ENCODE results near the gene MADD. TPM values are rescaled to one million over a fixed set of nuclear protein-coding genes. Genes with fewer than 3 reads are reported as not detected.

The MADD gene
- total and polyA plus RNA-seq, 10 of the 15 experiments (the other 5 are each of a cell fraction or from before 2014, with no cell fraction given): 0.47 to 35.4 (median 17.6) TPM

DNA sequence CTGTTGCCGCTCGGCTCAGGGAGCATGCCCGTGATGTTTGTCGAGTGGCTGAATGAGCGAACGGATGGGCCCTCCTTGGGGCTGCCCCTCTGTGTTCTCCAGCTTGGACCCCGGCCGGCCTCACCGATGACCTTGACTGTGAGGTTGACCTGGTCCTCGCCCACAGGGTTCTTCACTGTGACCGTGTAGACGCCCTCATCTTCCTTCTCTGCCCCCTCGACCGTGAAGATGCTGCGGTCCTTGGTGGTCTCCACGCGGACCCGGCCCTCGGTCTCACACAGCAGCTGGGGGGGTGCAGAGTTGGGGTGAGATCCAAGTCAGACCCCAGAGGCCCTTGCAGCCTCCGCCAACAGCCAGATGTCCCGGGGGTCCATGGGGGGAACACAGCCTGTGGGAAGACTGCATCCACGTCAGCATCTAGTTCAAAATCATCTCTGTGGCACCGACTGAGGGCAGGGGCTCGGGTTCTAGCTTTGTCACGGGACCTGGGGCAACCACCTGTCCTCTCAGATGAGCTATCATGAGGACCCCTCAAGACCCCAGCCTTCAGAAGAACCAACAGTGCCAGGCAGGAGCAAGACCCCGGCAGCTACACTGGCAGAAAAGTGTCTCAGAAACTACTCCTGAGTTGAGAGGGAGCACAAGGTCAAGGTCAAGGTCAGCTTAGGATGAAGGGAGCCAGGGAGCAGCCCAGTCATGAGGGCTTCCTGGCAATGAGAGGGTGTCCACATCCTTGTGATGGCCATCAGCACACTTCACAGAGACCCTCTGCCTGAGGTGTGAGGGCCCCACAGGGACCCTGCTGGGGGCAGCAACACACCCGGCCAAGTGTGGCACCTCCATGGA is 68.7 kb downstream of the MADD start:
- Histone ChIP-seq H3K4me2 (ENCODE audit: control insufficient read depth, insufficient read depth) (no peak overlapping the region), H3K9ac (ENCODE audit: control insufficient read depth, insufficient read depth, low read length) (no peak overlapping the region), H3K9me3 (replicated peaks; ENCODE audit: control insufficient read depth, insufficient read depth, low read length) (no peaks in the 10 kb centered on the region), H4K20me1 (ENCODE audit: control insufficient read depth, insufficient read depth) (no peaks in the 10 kb centered on the region), H3K36me3 (ENCODE audit: control insufficient read depth in 2 of 2, insufficient read depth in 2 of 2, low read length in 1 of 2) (no peaks in the 10 kb centered on the region), H3K79me2 (ENCODE audit: control insufficient read depth, insufficient read depth, low read length) (no peaks in the 10 kb centered on the region), H2AFZ (ENCODE audit: control insufficient read depth, low read depth, low read length) (no peak overlapping the region), H3K27ac (ENCODE audit: control insufficient read depth, insufficient read depth) (no peak overlapping the region), H3K27me3 (replicated peaks in 1 of 2; ENCODE audit: control insufficient read depth in 2 of 2, insufficient read depth in 2 of 2, low read length in 1 of 2) (no peaks in the 10 kb centered on the region; a peak in 1 of 4 replicates), H3K4me1 (ENCODE audit: control insufficient read depth, insufficient read depth, low read length) (no peaks in the 10 kb centered on the region), H3K4me3 (no peak overlapping the region)
- ATAC-seq (no peak), FAIRE-seq (no peak), DNase-seq (ENCODE audit: low read depth, low spot score) (no peak)
- SMC1A ChIA-PET (ENCODE audit: uncharacterized antibody, unreplicated experiment): interaction anchor here (0.9 kb wide), 1 partner anchor 17 kb away, joined by 3 read pairs; no protein-coding TSS in a partner anchor
- in situ Hi-C loops (cut with MboI) (no loop called here), intact Hi-C loops (cut with micrococcal nuclease; ENCODE audit: unreplicated experiment) (no loop called here)
- RAD21 ChIA-PET (ENCODE audit: unreplicated experiment): no interaction called here
- POLR2A ChIA-PET: no interaction called here
- no TSS peak for BruUV-seq (replicated peaks)
- CTCF ChIA-PET: no interaction called here
- 50% methylated on average over 26 of the region's 27 CpGs for WGBS (ENCODE audit: insufficient coverage, insufficient replicate concordance, low lambda C conversion rate, missing lambda C conversion rate)
- no peak for TF ChIP-seq RB1 (IDR thresholded peaks at IDR 0.05; ENCODE audit: borderline replicate concordance)
- TF ChIP-seq NR2F1 (conservative IDR thresholded peaks at IDR 0.05): peak; percentile 38; the same call in 1 of the 2 replicates

DNA sequence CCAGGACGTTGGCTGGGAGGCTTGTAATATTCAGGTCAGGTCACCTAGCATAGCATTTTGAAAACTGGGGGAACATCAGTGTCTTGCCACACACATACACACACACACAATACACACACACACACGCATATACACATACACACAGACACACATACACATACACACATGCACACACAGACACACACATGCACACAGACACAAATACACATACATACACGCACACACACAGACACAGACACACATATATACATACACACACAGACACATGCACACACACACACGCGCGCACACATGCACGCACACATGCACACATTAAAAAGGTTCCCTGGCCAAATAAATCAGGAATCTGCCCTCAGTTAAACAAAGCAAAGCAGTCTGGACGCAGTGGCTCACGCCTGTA is 70.1 kb downstream of the MADD start:
- 65% methylated on average over 9 of the region's 9 CpGs for WGBS (ENCODE audit: insufficient coverage, insufficient replicate concordance, low lambda C conversion rate, missing lambda C conversion rate)
- CTCF ChIA-PET: no interaction called here
- H3K4me2 ChIP-seq (ENCODE audit: control insufficient read depth, insufficient read depth): no peak overlapping the region
- H3K9ac ChIP-seq (ENCODE audit: control insufficient read depth, insufficient read depth, low read length): no peak overlapping the region
- no peaks in the 10 kb centered on the region for H4K20me1 ChIP-seq (ENCODE audit: control insufficient read depth, insufficient read depth)
- in situ Hi-C loops (cut with MboI) (no loop called here), intact Hi-C loops (cut with micrococcal nuclease; ENCODE audit: unreplicated experiment) (no loop called here)
- DNase-seq (ENCODE audit: low read depth, low spot score) (no peak), ATAC-seq (no peak), FAIRE-seq (no peak)
- SMC1A ChIA-PET (ENCODE audit: uncharacterized antibody, unreplicated experiment): no interaction called here
- TF ChIP-seq TCF3 (IDR thresholded peaks at IDR 0.05; ENCODE audit: borderline replicate concordance, insufficient read depth, low read depth, low read length): no peak
- TF ChIP-seq MXI1 (IDR thresholded peaks at IDR 0.05; ENCODE audit: low read depth, low read length): no peak
- TF ChIP-seq, protein P1, sequence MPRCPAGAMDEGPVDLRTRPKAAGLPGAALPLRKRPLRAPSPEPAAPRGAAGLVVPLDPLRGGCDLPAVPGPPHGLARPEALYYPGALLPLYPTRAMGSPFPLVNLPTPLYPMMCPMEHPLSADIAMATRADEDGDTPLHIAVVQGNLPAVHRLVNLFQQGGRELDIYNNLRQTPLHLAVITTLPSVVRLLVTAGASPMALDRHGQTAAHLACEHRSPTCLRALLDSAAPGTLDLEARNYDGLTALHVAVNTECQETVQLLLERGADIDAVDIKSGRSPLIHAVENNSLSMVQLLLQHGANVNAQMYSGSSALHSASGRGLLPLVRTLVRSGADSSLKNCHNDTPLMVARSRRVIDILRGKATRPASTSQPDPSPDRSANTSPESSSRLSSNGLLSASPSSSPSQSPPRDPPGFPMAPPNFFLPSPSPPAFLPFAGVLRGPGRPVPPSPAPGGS (IDR thresholded peaks at IDR 0.05; ENCODE audit: borderline replicate concordance, insufficient read depth, low read depth, low read length, poor library complexity, severe bottlenecking): peak; percentile 92
- no TSS peak for BruUV-seq (replicated peaks)
- H3K79me2 ChIP-seq (ENCODE audit: control insufficient read depth, insufficient read depth, low read length): no peaks in the 10 kb centered on the region
- RAD21 ChIA-PET (ENCODE audit: unreplicated experiment): no interaction called here
- no peak overlapping the region for H3K27ac ChIP-seq (ENCODE audit: control insufficient read depth, insufficient read depth)
- H3K9me3 ChIP-seq (replicated peaks; ENCODE audit: control insufficient read depth, insufficient read depth, low read length): no peaks in the 10 kb centered on the region
- H3K36me3 ChIP-seq (ENCODE audit: control insufficient read depth in 2 of 2, insufficient read depth in 2 of 2, low read length in 1 of 2): no peaks in the 10 kb centered on the region
- POLR2A ChIA-PET: interaction anchor here (0.6 kb wide), 1 partner anchor 1249 kb away, joined by 9 read pairs; no protein-coding TSS in a partner anchor
- no peaks in the 10 kb centered on the region for H3K4me1 ChIP-seq (ENCODE audit: control insufficient read depth, insufficient read depth, low read length)
- no peaks in the 10 kb centered on the region; a peak in 1 of 4 replicates for H3K27me3 ChIP-seq (replicated peaks in 1 of 2; ENCODE audit: control insufficient read depth in 2 of 2, insufficient read depth in 2 of 2, low read length in 1 of 2)
- H3K4me3 ChIP-seq: no peak overlapping the region
- no peak overlapping the region for H2AFZ ChIP-seq (ENCODE audit: control insufficient read depth, low read depth, low read length)

Measured in GM12878 (cell line).